Pulmonary artery endothelial cell (primary cell): Measurements from ENCODE around the gene CAP1. TPM values are rescaled to one million over a fixed set of nuclear protein-coding genes. Genes with fewer than 3 reads are reported as not detected.

Experiments
- DNase-seq: peaks from one replicate; pipeline ENCODE4 v3.0.0-alpha.2; 2011; ENCODE audit warnings: low read depth, low spot score
- total RNA-seq: library from RNA; depleted of rRNA; stranded (reverse); fragments of >200 nt; gene quantifications from 2 replicates; pipeline ENCODE4 v1.2.3, GENCODE V29; 2014

CAP1 gene
- total RNA-seq, 1 donor from 2014 or later, result 423 TPM

GRCh38 chr1:40058453-40059337 is 18.2 kb downstream of the CAP1 start:
- DNase-seq, result no peak

GRCh38 chr1:40059338-40059959 is 18.9 kb downstream of the CAP1 start:
- peak; percentile 64 for DNase-seq

- DNase-seq, result no peak
Observed at GRCh38 chr1:40059960-40060750, 19.6 kb downstream of the CAP1 start.

- no peak for DNase-seq
Observed at GRCh38 chr1:40064797-40065499, 24.4 kb downstream of the CAP1 start.

- DNase-seq, result no peak
Observed at GRCh38 chr1:40067023-40067422, 26.5 kb downstream of the CAP1 start.

- DNase-seq, result no peak
Observed at GRCh38 chr1:40067851-40068250, 27.3 kb downstream of the CAP1 start.

GRCh38 chr1:40072142-40072541 is 31.6 kb downstream of the CAP1 start:
- DNase-seq, result no peak

GRCh38 chr1:40073062-40073461 is 32.5 kb downstream of the CAP1 start:
- no peak for DNase-seq

- DNase-seq, result no peak
Observed at GRCh38 chr1:40075266-40075665, 34.7 kb downstream of the CAP1 start.

GRCh38 chr1:40076895-40077312 is 36.4 kb downstream of the CAP1 start:
- DNase-seq, result no peak

- peak; percentile 20 for DNase-seq
Observed at GRCh38 chr1:40078512-40079333, 38.2 kb downstream of the CAP1 start.

GRCh38 chr1:40079774-40080400 is 39.4 kb downstream of the CAP1 start:
- no peak for DNase-seq

- no peak for DNase-seq
Observed at GRCh38 chr1:40081871-40082270, 41.3 kb downstream of the CAP1 start.

GRCh38 chr1:40084750-40085149 is 44.2 kb downstream of the CAP1 start:
- DNase-seq, result peak; percentile 7

- peak; percentile 15 for DNase-seq
Observed at GRCh38 chr1:40090652-40091355, 50.3 kb downstream of the CAP1 start.

GRCh38 chr1:40092241-40092640 is 51.7 kb downstream of the CAP1 start:
- DNase-seq, result no peak

GRCh38 chr1:40092706-40093639 is 52.4 kb downstream of the CAP1 start:
- DNase-seq, result no peak

GRCh38 chr1:40094466-40095110 is 54.1 kb downstream of the CAP1 start:
- DNase-seq, result no peak
